Mesodermal cell (in vitro differentiated cells): ENCODE results near the gene SLC39A10. TPM values are rescaled to one million over a fixed set of nuclear protein-coding genes. Genes with fewer than 3 reads are reported as not detected.

Experiments
- H3K27ac ChIP-seq: 2 replicates; pipeline ENCODE4 v1.7.0; 2013; ENCODE audit warnings: mild to moderate bottlenecking, low read depth, low read length, moderate library complexity; ENCODE audit not compliant: severe bottlenecking
- H3K36me3 ChIP-seq: 2 replicates; pipeline ENCODE4 v1.7.1; 2013; ENCODE audit warnings: mild to moderate bottlenecking, low read length, moderate library complexity; ENCODE audit not compliant: control insufficient read depth, insufficient read depth
- H3K4me1 ChIP-seq: one replicate; pipeline ENCODE4 v1.7.1; 2013; ENCODE audit warnings: mild to moderate bottlenecking, low read length; ENCODE audit not compliant: insufficient read depth, control insufficient read depth, poor library complexity, severe bottlenecking
- H3K4me3 ChIP-seq: 2 replicates; pipeline ENCODE4 v1.7.0; 2013; ENCODE audit warnings: low read length, control low read depth, mild to moderate bottlenecking; ENCODE audit not compliant: insufficient read depth, poor library complexity, severe bottlenecking; ENCODE audit errors: extremely low read depth
- H3K9me3 ChIP-seq: 2 replicates; pipeline ENCODE4 v1.7.1; 2013; ENCODE audit warnings: mild to moderate bottlenecking, low read length, moderate library complexity; ENCODE audit not compliant: control insufficient read depth
- WGBS, 2 experiments: methylation state at CpG; one replicate each; pipeline ENCODE4 v1.1.5; 2013; ENCODE audit warnings: missing lambda C conversion rate in 2 of 2; ENCODE audit not compliant: insufficient coverage in 2 of 2; 5-methylcytosine and 5-hydroxymethylcytosine counted together
- polyA plus RNA-seq, 2 experiments: library from polyadenylated mRNA; stranded (reverse); fragments of 50-300 nt; gene quantifications; one replicate each; pipeline ENCODE4 v1.2.3, GENCODE V29; 2013

Gene SLC39A10
- 53.7 TPM for polyA plus RNA-seq (2013, experiment 1 of 2)
- polyA plus RNA-seq (2013, experiment 2 of 2), result 54.0 TPM

- Histone ChIP-seq H3K36me3 (no peaks in the 10 kb centered on the region), H3K4me1 (peaks cover 3% of the 10 kb centered on the region), H3K27ac (peak within 1 kb of the TSS; percentile 87), H3K9me3 (no peaks in the 10 kb centered on the region), H3K4me3 (peak within 1 kb of the TSS; percentile 77)
- 0 to 1% methylated on average over 58 to 60 of the region's 85 CpGs for WGBS, 2 experiments
Observed at GRCh38 chr2:195656859-195657633, at the start of gene SLC39A10. Gene SLC39A10 (plus strand): TSS chr2:195657226. CDS start chr2:195680043, 22,817 bp downstream.

- H3K4me3 ChIP-seq, result no peak overlapping the region
- H3K36me3 ChIP-seq, result no peaks in the 10 kb centered on the region
- no peaks in the 10 kb centered on the region for H3K9me3 ChIP-seq
- no peak overlapping the region for H3K27ac ChIP-seq
- peaks cover 5% of the 10 kb centered on the region for H3K4me1 ChIP-seq
- 61 to 70% methylated on average over 2 of the region's 7 CpGs for WGBS, 2 experiments
Observed at GRCh38 chr2:195608768-195609454, 48.1 kb upstream of the SLC39A10 start.

- Histone ChIP-seq H3K9me3 (no peaks in the 10 kb centered on the region), H3K27ac (no peak overlapping the region), H3K4me3 (no peak overlapping the region), H3K36me3 (no peaks in the 10 kb centered on the region), H3K4me1 (peaks cover 15% of the 10 kb centered on the region)
Observed at GRCh38 chr2:195610717-195611116, 46.3 kb upstream of the SLC39A10 start.

- Histone ChIP-seq H3K4me3 (no peak overlapping the region), H3K9me3 (no peaks in the 10 kb centered on the region), H3K27ac (peak overlapping the region; percentile 92), H3K36me3 (no peaks in the 10 kb centered on the region), H3K4me1 (peaks cover 15% of the 10 kb centered on the region)
- 0% methylated on average over 1 of the region's 3 CpGs; no CpG with 5 or more reads in 1 of the 2 experiments for WGBS, 2 experiments
Observed at GRCh38 chr2:195612611-195613495, 44.2 kb upstream of the SLC39A10 start.

GRCh38 chr2:195613922-195614321, 43.1 kb upstream of the SLC39A10 start:
- WGBS, 2 experiments, result 29 to 64% methylated on average over 1 to 2 of the region's 2 CpGs
- Histone ChIP-seq H3K4me1 (peaks cover 15% of the 10 kb centered on the region), H3K36me3 (no peaks in the 10 kb centered on the region), H3K4me3 (no peak overlapping the region), H3K27ac (peak overlapping the region; percentile 92), H3K9me3 (no peaks in the 10 kb centered on the region)

- Histone ChIP-seq H3K4me3 (no peak overlapping the region), H3K4me1 (peaks cover 11% of the 10 kb centered on the region), H3K27ac (no peak overlapping the region), H3K9me3 (no peaks in the 10 kb centered on the region), H3K36me3 (no peaks in the 10 kb centered on the region)
- WGBS, 2 experiments, result 80% methylated on average over 1 of the region's 3 CpGs; no CpG with 5 or more reads in 1 of the 2 experiments
Observed at GRCh38 chr2:195619590-195619989, 37.4 kb upstream of the SLC39A10 start.

- H3K4me3 ChIP-seq, result no peak overlapping the region
- no peak overlapping the region for H3K27ac ChIP-seq
- H3K36me3 ChIP-seq, result no peaks in the 10 kb centered on the region
- H3K9me3 ChIP-seq, result no peaks in the 10 kb centered on the region
- peaks cover 6% of the 10 kb centered on the region for H3K4me1 ChIP-seq
- WGBS, 2 experiments, result no CpG with 5 or more reads among the region's 3 CpGs
Observed at GRCh38 chr2:195620501-195620900, 36.5 kb upstream of the SLC39A10 start.

- H3K27ac ChIP-seq, result no peak overlapping the region
- no peaks in the 10 kb centered on the region for H3K9me3 ChIP-seq
- H3K4me3 ChIP-seq, result no peak overlapping the region
- H3K4me1 ChIP-seq, result peaks cover 6% of the 10 kb centered on the region
- no peaks in the 10 kb centered on the region for H3K36me3 ChIP-seq
Observed at GRCh38 chr2:195622966-195623365, 34.1 kb upstream of the SLC39A10 start.

- H3K4me3 ChIP-seq, result no peak overlapping the region
- no peaks in the 10 kb centered on the region for H3K4me1 ChIP-seq
- 100% methylated on average over 1 of the region's 2 CpGs; no CpG with 5 or more reads in 1 of the 2 experiments for whole genome bisulfite sequencing, 2 experiments
- H3K27ac ChIP-seq, result no peak overlapping the region
- no peaks in the 10 kb centered on the region for H3K9me3 ChIP-seq
- H3K36me3 ChIP-seq, result no peaks in the 10 kb centered on the region
Observed at GRCh38 chr2:195626507-195626906, 30.5 kb upstream of the SLC39A10 start.

GRCh38 chr2:195628666-195629065, 28.4 kb upstream of the SLC39A10 start:
- H3K4me3 ChIP-seq, result no peak overlapping the region
- no peaks in the 10 kb centered on the region for H3K36me3 ChIP-seq
- H3K4me1 ChIP-seq, result no peaks in the 10 kb centered on the region
- 83 to 100% methylated on average over 1 of the region's 1 CpG for WGBS, 2 experiments
- H3K9me3 ChIP-seq, result no peaks in the 10 kb centered on the region
- no peak overlapping the region for H3K27ac ChIP-seq
